HG03442 (cell line): Measurements from ENCODE around the gene KRT5.

ENCODE experiments used
- ATAC-seq: cut with Tn5 transposase; IDR thresholded peaks from one replicate; pipeline ENCODE4 v1.9.1; 2021; ENCODE audit warnings: mild to moderate bottlenecking, moderate library complexity; ENCODE audit not compliant: unreplicated experiment

Gene KRT5

GRCh38 chr12:52539083-52539820, 19.1 kb upstream of the KRT5 start:
- no peak for ATAC-seq

- ATAC-seq: no peak
Measured at GRCh38 chr12:52537101-52537500, 16.9 kb upstream of the KRT5 start.

- ATAC-seq: no peak
Measured at GRCh38 chr12:52535574-52535973, 15.4 kb upstream of the KRT5 start.

- no peak for ATAC-seq
Measured at GRCh38 chr12:52534482-52534881, 14.3 kb upstream of the KRT5 start.

- no peak for ATAC-seq
Measured at GRCh38 chr12:52533686-52534470, 13.7 kb upstream of the KRT5 start.

GRCh38 chr12:52532636-52533035, 12.4 kb upstream of the KRT5 start:
- no peak for ATAC-seq

- no peak for ATAC-seq
Measured at GRCh38 chr12:52531566-52532300, 11.5 kb upstream of the KRT5 start.

GRCh38 chr12:52530905-52531304, 10.7 kb upstream of the KRT5 start:
- no peak for ATAC-seq

GRCh38 chr12:52530366-52530765, 10.2 kb upstream of the KRT5 start:
- no peak for ATAC-seq

- no peak for ATAC-seq
Measured at GRCh38 chr12:52529846-52530245, 9.7 kb upstream of the KRT5 start.

GRCh38 chr12:52529417-52529816, 9.2 kb upstream of the KRT5 start:
- no peak for ATAC-seq

- ATAC-seq: no peak
Measured at GRCh38 chr12:52528641-52529143, 8.5 kb upstream of the KRT5 start.

- no peak for ATAC-seq
Measured at GRCh38 chr12:52527121-52527800, 7.1 kb upstream of the KRT5 start.

- ATAC-seq: no peak
Measured at GRCh38 chr12:52526511-52526951, 6.3 kb upstream of the KRT5 start.

- ATAC-seq: no peak
Measured at GRCh38 chr12:52525661-52526499, 5.7 kb upstream of the KRT5 start.

- no peak for ATAC-seq
Measured at GRCh38 chr12:52524898-52525591, 4.9 kb upstream of the KRT5 start.

- ATAC-seq: no peak
Measured at GRCh38 chr12:52524241-52524897, 4.2 kb upstream of the KRT5 start.

- no peak for ATAC-seq
Measured at GRCh38 chr12:52523824-52524223, 3.6 kb upstream of the KRT5 start.
